Loucy (cell line): ENCODE measurements around the gene RABGGTA.
A peak's percentile ranks its signal among the peaks of the same experiment; 100 is the strongest.

Experiments
- H2AFZ ChIP-seq: fragments of 200-600 bp; sonication (generic); 2 replicates; pipeline ENCODE4 v1.6.0; 2016; ENCODE audit warnings: antibody characterized with exemption, mild to moderate bottlenecking, low read length, moderate library complexity
- H3F3A ChIP-seq: fragments of 200-600 bp; 2 replicates; pipeline ENCODE4 v1.6.0; 2016; ENCODE audit warnings: antibody characterized with exemption, low read depth, mild to moderate bottlenecking
- H3K27me3 ChIP-seq: fragments of 200-600 bp; sonication (generic); 2 replicates; pipeline ENCODE4 v1.6.1; 2014; ENCODE audit warnings: low read length, mild to moderate bottlenecking; ENCODE audit not compliant: insufficient read depth, poor library complexity, severe bottlenecking
- H3K36me3 ChIP-seq: fragments of 200-600 bp; sonication (generic); 2 replicates; pipeline ENCODE4 v1.6.1; 2016; ENCODE audit warnings: low read length; ENCODE audit not compliant: insufficient read depth
- H3K4me1 ChIP-seq: fragments of 200-600 bp; sonication (generic); 2 replicates; pipeline ENCODE4 v1.5.1; 2014; ENCODE audit warnings: low read length, mild to moderate bottlenecking; ENCODE audit not compliant: insufficient read depth, poor library complexity, severe bottlenecking
- H3K4me2 ChIP-seq: fragments of 200-600 bp; sonication (generic); 2 replicates; pipeline ENCODE4 v1.6.0; 2014; ENCODE audit warnings: antibody characterized with exemption, low read length, low read depth, mild to moderate bottlenecking; ENCODE audit not compliant: poor library complexity, severe bottlenecking
- H3K4me3 ChIP-seq: fragments of 200-600 bp; sonication (generic); 2 replicates; pipeline ENCODE4 v1.5.1; 2014; ENCODE audit warnings: low read length, mild to moderate bottlenecking, mixed read lengths; ENCODE audit not compliant: poor library complexity, severe bottlenecking
- H3K79me2 ChIP-seq: fragments of 200-600 bp; sonication (generic); 2 replicates; pipeline ENCODE4 v1.6.1; 2014; ENCODE audit warnings: low read length; ENCODE audit not compliant: insufficient read depth
- H3K9ac ChIP-seq: fragments of 200-600 bp; sonication (generic); 2 replicates; pipeline ENCODE4 v1.6.0; 2014; ENCODE audit warnings: mild to moderate bottlenecking, low read depth, low read length, moderate library complexity; ENCODE audit not compliant: poor library complexity, severe bottlenecking
- H3K9me2 ChIP-seq: fragments of 200-600 bp; sonication (generic); replicated peaks from 2 replicates; pipeline ENCODE4 v1.6.1; 2016; ENCODE audit warnings: low read depth, low read length, mixed read lengths
- H3K9me3 ChIP-seq: fragments of 200-600 bp; sonication (generic); 2 replicates; pipeline ENCODE4 v1.6.1; 2014; ENCODE audit warnings: mild to moderate bottlenecking, antibody characterized with exemption, low read length, low read depth; ENCODE audit not compliant: insufficient read depth
- H4K20me1 ChIP-seq: fragments of 200-600 bp; sonication (generic); 2 replicates; pipeline ENCODE4 v1.6.0; 2014; ENCODE audit warnings: antibody characterized with exemption, low read length, mild to moderate bottlenecking; ENCODE audit not compliant: insufficient read depth, poor library complexity, severe bottlenecking
- EZH2phosphoT487 ChIP-seq: fragments of 200-600 bp; IDR thresholded peaks from 2 replicates; pipeline ENCODE4 v1.6.1; 2018; ENCODE audit warnings: antibody characterized with exemption, mild to moderate bottlenecking, moderate library complexity, borderline replicate concordance
- TF ChIP-seq, protein P1 (sequence below): fragments of 200-600 bp; sonication (generic); conservative IDR thresholded peaks from 2 replicates; pipeline ENCODE4 v1.5.1; 2014; ENCODE audit warnings: mild to moderate bottlenecking, antibody characterized with exemption, low read length

RABGGTA gene

DNA sequence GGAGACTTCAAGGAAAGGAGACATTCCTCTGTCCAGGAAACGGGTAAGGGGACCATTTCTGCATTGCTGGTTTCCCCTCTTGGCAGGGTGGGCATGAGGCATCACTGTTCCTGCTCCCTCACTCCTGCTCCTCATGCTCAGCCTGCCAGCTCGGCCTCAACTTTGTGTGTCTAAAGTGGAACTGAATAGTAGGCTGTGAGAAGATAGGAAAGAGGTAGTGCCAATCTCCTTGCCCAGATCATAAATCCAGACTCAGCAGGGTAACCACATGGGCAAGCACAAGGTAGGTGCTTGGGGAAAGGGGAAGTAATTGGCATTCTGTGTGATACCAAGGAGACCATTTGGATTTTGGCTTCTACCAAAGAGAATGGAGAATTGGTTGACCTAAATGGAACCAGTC is 42.5 kb upstream of the RABGGTA start:
- Histone ChIP-seq H3K27me3 (no peaks in the 10 kb centered on the region), H3K9me2 (no peaks in the 10 kb centered on the region), H3K79me2 (no peaks in the 10 kb centered on the region), H3F3A (no peaks in the 10 kb centered on the region), H3K4me2 (peak overlapping the region; percentile 65), H2AFZ (no peak overlapping the region), H3K36me3 (no peaks in the 10 kb centered on the region), H3K9me3 (no peaks in the 10 kb centered on the region), H3K4me1 (peaks cover 24% of the 10 kb centered on the region), H3K9ac (peak overlapping the region; percentile 57), H4K20me1 (no peaks in the 10 kb centered on the region), H3K4me3 (peak overlapping the region; percentile 23)
- TF ChIP-seq, protein P1, sequence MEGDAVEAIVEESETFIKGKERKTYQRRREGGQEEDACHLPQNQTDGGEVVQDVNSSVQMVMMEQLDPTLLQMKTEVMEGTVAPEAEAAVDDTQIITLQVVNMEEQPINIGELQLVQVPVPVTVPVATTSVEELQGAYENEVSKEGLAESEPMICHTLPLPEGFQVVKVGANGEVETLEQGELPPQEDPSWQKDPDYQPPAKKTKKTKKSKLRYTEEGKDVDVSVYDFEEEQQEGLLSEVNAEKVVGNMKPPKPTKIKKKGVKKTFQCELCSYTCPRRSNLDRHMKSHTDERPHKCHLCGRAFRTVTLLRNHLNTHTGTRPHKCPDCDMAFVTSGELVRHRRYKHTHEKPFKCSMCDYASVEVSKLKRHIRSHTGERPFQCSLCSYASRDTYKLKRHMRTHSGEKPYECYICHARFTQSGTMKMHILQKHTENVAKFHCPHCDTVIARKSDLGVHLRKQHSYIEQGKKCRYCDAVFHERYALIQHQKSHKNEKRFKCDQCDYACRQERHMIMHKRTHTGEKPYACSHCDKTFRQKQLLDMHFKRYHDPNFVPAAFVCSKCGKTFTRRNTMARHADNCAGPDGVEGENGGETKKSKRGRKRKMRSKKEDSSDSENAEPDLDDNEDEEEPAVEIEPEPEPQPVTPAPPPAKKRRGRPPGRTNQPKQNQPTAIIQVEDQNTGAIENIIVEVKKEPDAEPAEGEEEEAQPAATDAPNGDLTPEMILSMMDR = no peak
- TF ChIP-seq EZH2phosphoT487 = no peak

DNA sequence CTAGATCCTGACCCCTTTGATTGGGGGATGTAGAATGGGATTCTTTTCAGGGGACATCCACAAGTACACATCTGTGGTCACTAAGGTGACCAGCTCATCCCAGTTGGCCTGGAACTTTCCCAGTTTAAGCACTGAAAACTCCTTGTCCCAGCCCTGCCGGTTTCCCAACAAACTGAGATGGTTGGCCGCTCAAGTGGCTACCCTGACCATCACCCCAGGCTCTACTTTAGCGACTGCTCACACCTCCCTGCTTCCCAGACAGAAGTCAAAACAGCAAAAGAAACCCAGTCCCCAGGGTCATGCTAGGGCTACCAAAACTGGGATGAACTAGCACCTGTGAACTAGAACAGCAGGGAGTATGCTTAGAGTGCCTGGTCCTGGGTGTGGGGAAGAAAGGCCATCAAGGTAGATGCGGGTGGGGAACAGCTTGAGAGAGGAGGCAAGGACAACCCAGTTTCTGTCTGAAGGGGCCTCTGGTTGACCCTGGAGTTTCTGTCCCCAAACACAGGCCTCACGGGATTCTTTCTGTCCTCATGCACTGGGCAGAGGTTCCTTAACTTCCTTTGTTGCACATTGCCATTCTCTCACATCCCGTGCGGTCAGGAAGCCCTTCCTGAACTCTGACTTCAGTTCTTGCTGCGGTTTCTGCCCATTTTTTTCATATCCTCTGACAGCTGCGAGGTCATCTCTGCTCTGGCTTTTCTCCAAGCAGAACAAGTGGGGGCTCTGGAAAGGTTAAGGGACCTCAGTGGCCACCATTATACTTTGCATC is 41.5 kb upstream of the RABGGTA start:
- Histone ChIP-seq H3K4me2 (peak overlapping the region; percentile 65), H3K9me3 (no peaks in the 10 kb centered on the region), H2AFZ (no peak overlapping the region), H3K79me2 (no peaks in the 10 kb centered on the region), H3K36me3 (no peaks in the 10 kb centered on the region), H3K27me3 (no peaks in the 10 kb centered on the region), H3K9ac (peak overlapping the region; percentile 54), H3K4me1 (peaks cover 24% of the 10 kb centered on the region), H4K20me1 (no peaks in the 10 kb centered on the region), H3F3A (no peaks in the 10 kb centered on the region), H3K4me3 (peak overlapping the region; percentile 32), H3K9me2 (no peaks in the 10 kb centered on the region)
- TF ChIP-seq, protein P1 = no peak
- TF ChIP-seq EZH2phosphoT487 = no peak

DNA sequence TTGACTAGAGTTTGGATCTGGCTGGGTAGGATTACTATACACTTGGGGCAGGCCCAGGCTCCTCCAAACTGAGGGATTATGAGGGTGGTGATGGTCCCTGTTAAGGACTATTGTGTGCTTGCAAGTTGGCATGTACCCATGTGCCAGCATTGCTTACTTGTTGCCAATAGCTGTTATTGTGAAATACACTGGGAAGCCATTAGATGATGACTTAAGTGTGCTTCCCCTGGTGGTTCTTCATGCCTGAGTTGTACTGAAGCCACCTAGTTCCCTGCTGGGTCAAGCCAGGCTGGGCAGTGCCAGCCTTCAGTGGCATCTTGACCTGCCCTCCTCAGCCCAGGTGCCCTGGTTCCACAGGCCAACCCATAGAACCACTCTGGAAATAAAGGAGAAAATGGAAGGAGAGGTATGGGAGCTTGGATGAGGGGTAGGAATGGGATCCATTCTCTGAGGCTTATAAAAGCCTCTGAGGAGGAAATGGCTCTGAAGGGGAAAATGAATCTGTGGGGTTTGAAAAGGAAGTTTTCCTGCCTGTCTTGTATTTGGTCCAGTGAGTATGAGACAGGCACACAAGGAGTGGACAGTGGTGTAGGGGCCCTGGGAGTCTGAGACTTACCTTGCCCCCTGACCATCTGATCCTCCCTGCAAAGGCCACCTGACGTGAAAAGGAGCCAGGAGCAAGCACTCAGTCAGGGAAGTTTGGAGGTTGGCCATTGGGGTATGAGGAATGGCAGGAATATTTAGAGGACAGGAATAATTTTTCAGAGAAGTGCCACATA is 40.6 kb upstream of the RABGGTA start:
- H3K9ac ChIP-seq = peak overlapping the region; percentile 54

More for the DNA sequence above, 40.6 kb upstream of the RABGGTA start:
- no peak overlapping the region for H3K4me3 ChIP-seq
- TF ChIP-seq EZH2phosphoT487 = no peak
- TF ChIP-seq, protein P1 = no peak
- no peak overlapping the region for H3K4me2 ChIP-seq
- H3F3A ChIP-seq = no peaks in the 10 kb centered on the region
- peaks cover 24% of the 10 kb centered on the region for H3K4me1 ChIP-seq
- H2AFZ ChIP-seq = no peak overlapping the region
- H3K9me3 ChIP-seq = no peaks in the 10 kb centered on the region
- no peaks in the 10 kb centered on the region for H3K36me3 ChIP-seq
- H3K27me3 ChIP-seq = no peaks in the 10 kb centered on the region
- no peaks in the 10 kb centered on the region for H3K9me2 ChIP-seq
- H4K20me1 ChIP-seq = no peaks in the 10 kb centered on the region
- no peaks in the 10 kb centered on the region for H3K79me2 ChIP-seq
